HG03280 (cell line): ENCODE results near the gene WDR53.
"Not testable (repeated sequence)": the region's sequence is repeated elsewhere in the genome, so short reads cannot be mapped to it uniquely, and the experiment has no call there.

Experiments
- ATAC-seq: cut with Tn5 transposase; IDR thresholded peaks from one replicate; pipeline ENCODE4 v1.9.1; 2021; ENCODE audit warnings: mild to moderate bottlenecking, moderate library complexity; ENCODE audit not compliant: unreplicated experiment

The WDR53 gene

DNA sequence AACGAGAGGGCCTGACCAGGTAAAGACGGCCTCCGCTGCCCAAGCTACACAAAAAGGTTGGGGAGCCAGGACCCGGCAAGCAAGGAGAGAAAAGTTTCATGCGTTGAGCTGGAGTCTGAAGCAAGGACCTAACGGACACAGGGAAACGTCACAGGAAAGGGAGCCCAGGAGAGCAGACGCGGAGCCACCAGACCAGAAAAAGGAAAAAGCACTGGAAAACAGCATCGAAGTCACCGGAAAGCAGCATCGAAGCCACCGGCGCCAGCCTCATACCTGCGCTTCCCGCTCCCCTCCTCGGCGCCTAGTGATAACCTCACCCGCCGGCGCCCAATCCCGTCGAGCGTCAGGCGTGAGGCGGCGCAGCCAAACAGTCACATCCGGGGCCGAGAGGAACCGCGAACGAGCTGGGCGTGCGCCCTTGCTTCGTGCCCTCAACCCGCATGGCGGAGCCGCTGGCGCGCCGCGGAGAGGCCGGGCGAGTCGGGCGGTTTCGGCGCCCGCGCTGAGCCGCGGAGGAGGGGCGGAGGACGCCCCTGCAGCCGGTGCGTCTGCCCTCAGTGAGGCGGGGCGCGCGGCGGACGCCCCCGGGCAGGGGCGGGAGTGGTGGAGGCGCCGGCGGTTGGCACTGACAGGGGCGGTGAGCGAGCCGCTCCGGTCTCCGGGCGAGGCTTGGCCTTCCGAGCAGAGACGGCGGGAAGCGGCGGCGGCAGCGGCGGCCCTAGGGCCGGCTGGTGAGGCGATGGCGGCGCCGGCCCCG, at the start of gene WDR53, which contains the start of gene FBXO45:
Gene WDR53 (minus strand): TSS at position 309 of the 757 bp plus-strand sequence. CDS start 7,079 bp downstream, outside the sequence.
Gene FBXO45 (plus strand): TSS at position 415 of the 757 bp plus-strand sequence. CDS start 325 bp downstream, at position 740.
- ATAC-seq = peak; percentile 94

DNA sequence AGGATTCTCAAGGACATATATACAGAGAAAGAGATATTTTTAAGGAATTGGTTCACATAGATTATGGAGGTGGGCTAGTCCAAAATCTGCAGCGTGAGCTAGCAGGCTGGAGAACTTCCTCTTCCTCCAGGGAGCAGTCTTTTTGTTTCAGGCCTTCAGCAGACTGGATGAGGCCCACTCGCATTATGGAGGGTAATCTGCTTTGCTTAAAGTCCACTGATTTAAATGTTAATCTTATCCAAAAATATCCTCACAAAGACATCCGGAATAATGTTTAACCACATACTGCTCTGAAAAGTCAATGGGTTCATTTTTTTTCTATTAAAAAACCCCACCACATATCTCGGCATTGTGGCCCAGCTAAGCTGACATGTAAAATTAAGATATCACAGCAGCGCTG, 48.9 kb upstream of the WDR53 start:
- ATAC-seq = no peak

DNA sequence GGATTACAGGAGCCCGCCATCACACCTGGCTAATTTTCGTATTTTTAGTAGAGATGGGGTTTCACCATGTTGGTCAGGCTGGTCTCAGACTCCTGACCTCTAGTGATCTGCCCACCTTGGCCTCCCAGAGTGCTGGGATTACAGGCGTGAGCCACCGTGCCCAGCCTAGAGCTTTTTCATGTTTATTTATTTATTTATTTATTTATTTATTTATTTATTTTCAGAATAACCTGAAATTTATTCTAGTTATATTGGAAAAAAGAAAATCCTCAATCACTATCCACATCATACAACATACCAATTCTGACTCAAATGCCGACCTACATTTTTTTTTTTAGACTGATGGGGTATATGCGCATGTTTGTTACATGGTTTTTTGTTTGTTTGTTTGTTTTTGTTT, 46.9 kb upstream of the WDR53 start:
- ATAC-seq = not testable (repeated sequence)

DNA sequence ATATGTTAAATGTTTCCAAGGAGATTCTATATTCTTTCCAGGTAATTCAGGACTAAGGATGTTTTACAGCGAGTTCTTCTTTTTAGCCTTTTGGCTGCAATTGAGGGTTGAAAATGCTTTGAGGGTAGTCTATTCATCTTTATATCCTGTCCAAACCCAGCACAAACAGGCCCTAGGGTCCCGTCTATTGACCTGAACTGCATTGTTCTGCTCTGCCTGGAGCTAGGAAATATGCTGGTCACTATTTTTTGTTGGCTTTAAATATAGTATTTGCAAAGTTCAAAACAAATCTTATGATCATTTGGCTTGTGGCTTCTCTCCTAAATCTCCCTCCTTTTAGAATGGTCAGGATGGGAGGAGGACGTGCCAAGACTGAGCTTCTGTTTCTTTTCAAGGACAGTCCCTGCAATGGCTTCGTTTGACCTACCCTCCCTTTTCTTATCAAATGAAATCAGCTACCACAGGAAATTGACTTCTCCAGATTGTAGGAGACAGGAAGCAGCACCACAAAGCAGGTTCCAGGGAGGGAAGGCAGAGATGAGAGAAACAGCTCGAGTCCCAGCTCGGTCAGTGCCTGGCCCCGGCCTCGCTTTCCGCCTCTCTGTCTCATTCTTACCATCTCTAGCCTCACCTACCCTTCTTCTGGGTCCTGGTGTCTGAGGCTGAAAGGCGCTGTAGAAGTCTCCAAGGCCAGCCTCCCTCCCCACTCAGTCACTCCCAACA, 43.6 kb upstream of the WDR53 start:
- no peak for ATAC-seq

DNA sequence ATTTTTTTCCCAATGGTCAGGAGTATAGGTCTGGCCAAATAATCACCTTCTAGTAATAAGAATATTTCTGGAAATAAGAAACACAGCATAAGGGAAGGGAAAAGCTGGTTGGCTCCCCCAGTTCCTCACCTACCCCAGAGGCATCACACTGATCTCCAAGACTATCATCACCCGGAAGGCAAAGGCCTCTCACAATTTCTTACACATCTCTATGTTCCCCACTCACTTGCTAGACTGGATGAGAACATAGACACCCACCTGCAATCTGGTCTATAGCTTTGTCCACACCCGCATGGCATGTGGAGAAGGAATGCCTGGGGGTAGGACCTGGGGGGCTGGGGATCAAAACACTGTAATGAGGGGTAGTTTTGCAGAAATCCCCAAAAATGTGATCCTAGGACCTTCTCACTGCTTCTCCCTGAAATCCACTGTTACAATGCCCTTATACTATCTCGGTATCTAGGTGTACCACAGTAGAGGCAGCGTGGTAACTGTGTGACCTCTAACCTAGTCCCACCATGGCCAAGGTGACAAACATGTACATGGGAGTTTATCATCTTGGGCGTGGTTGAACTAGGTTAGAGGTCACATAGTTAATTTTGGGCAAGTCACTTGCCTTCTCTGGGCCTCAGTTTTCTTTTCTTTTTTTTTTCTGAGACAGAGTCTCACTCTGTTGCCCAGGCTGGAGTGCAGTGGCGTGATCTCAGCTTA, 41.6 kb upstream of the WDR53 start:
- ATAC-seq = no peak

DNA sequence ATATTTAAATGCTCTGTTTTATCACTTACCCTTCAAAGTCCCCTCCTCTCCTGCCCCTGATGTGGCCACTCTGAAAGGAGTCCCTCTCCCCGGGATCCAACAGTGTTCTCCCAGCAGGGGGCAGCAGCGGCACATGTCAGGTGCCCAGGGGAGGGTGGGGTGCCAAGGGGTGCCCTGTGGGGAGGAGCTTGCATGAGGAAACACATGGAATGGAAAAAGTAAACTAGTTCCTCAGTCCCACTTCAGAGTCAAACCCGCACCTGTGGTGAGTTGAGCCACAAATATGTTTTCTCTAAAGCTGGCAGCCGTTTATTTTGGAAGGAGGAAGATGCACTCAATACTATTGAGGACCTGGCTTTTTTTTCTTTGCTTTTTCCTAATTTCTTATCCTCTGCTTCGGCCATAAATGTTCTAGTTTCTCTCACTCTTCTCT, 41.0 kb upstream of the WDR53 start:
- peak; percentile 87 for ATAC-seq

DNA sequence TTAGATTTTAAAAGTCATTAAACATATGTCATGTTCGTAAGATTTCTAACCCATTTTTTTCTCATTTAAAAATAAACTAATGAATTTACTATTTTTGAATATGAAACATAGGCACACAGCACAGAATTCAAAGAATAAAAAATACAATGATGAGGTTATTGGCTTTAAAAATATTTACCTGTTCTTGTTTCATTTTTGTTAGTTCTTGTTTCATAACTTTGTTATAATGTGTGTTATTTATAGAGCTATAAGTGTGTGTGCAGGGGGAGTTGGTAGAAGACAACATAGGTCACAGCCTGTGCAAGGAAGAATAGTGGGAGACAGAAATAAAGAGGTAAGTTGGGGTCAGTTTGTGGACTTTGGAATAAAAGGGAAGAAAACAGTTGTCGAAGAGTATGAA, 40.3 kb upstream of the WDR53 start:
- ATAC-seq = no peak

DNA sequence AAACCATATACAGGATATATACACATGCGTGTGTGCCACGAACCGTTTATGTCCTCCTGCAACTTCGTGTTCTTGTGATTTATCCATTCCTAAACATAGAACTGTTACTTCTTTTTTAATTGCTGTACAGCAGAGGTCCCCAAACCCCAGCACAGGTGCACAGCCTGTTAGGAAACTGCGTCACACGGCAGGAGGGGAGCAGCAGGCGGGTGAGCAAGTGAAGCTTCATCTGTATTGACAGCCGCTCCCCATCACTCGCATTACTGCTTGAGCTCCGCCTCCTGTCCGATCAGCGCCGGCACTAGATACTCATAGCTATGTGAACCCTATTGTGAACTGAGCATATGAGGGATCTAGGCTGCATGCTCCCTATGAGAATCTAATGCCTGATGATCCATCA, 36.2 kb upstream of the WDR53 start:
- ATAC-seq = no peak

DNA sequence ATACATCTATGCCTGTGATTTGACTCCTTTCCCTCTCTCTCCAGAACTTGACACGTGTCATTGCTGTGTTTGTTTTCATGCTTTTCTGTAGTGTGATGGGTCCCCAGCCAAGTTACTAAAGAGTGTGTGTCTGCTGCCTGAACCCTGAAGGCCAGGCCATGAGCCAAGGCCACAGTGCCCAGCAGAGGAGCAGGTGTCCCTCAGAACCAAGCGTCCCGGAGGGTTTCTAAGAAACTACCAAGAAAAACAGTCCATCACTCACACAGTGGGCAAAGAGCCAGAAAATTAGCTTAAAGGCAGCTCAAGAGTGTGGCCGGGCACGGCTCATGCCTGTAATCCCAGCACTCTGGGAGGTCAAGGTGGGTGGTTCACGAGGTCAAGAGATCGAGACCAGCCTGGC, 35.3 kb upstream of the WDR53 start:
- ATAC-seq = no peak

DNA sequence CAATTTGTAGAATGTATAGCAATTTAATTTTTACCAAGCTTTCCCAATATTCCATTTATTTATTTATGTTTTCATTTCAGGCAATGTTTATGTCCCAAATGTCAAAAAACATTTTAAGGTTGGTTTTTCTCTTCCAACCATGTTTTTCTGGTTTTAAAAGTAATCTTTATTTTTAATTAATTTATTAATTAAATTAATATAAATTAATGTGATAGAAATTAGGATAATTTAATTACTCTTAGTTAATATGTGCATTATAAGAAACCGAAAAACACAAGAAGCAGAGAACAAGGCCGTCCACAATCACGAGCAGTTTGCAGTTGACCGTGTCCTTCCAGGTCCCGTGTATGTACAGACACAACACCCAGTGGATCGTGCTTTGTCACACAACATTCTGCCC, 34.3 kb upstream of the WDR53 start:
- ATAC-seq = no peak

DNA sequence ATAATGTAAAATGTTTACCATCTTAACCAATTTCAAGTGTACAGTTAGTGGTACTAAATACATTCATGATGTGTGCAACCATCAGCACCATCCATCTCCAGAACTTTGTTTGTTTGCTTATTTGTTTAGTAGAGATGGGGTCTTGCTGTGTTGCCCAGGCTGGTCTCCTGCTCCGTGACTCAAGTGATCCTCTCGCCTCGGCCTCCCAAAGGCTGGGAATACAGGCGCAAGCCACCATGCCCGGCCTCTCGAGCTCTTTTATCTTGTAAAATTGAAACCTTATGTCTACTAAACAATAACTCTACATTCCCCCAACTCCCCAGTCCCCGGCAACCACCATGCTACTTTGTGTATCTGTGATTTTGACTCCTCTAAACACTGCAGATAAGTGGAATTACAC, 32.0 kb upstream of the WDR53 start:
- ATAC-seq = no peak

DNA sequence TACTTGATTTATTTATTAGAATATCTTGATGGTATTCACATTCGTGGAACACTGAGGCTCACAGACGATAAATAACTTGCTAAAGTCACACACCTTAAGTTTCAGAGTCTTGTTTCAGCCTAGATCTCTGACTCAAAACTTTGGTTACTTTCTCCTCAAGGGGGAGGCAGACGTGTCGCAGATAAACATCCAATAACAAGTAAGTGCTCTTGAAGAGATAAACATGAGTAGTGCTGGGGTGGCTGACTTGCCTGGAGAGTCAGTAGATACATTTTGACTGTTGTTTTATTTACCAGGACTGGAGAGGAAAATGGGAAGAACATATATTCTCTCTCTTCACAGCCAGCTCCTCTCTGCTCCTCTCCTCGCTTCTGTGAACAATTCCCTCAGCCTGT, 31.4 kb upstream of the WDR53 start:
- no peak for ATAC-seq

DNA sequence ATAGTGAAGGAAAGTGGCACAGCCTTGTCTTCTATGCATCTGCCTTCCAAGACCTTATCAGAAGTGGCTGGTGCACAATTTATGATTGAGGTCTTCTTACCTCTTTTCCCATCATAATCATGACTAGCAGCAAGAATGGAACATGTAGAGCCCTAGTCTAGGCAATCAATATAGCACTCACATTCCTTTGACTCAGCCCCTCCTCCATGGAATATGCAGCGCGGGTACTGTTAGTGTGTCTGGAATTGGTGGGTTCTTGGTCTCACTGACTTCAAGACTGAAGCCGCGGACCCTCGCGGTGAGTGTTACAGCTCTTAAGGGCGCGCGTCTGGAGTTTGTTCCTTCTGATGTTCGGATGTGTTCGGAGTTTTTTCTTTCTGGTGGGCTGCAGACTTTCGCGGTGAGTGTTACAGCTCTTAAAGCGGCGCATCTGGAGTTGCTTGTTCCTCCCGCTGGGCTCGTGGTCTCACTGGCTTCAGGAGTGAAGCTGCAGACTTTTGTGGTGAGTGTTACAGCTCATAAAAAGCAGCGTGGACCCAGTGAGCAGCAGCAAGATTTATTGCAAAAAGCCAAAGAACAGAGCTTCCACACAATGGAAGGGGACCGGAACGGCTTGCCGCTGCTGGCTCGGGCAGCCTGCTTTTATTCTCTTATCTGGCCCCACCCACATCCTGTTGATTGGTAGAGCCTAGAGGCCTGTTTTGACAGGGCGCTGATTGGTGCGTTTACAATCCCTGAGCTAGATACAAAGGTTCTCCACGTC, 29.8 kb upstream of the WDR53 start:
- not testable (repeated sequence) for ATAC-seq

DNA sequence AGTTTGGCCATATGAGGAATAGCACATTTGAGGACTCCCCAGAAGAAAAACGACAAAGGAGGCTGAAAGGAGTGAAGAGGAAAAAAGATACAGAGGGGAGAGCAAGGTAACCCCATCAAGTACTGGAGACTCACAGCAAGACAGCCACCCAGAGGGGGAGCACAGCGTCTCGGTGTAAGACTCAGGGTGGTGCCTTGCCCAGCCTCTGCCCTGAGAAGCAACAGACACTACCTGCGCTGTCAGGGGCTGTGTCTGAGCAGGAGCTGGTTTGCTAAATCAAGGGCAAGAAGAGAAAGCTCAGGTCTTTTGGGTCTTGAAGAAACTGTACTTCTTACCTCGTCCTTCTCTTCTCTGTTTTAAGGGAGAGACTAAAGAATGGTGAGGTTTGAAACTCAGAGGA, 28.0 kb upstream of the WDR53 start:
- ATAC-seq = no peak

DNA sequence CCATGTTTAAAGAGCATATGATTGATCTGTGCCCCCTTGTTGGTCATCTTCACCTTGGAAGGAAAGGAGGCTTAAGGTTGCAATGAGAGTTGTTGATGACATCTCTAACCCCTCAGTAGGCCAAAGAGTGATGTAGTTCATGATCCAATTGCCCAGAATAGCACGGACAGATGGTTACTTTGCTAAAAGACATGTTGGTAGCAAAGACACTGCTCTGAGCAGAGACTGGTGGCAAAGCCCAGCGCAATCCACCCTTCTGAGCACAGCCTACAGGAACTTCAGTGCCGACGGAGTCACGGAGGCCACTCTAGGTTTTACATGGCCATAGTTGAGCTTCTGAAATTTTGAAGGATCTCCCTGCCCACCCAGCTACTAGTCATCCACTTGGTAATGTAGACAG, 21.9 kb upstream of the WDR53 start:
- no peak for ATAC-seq

DNA sequence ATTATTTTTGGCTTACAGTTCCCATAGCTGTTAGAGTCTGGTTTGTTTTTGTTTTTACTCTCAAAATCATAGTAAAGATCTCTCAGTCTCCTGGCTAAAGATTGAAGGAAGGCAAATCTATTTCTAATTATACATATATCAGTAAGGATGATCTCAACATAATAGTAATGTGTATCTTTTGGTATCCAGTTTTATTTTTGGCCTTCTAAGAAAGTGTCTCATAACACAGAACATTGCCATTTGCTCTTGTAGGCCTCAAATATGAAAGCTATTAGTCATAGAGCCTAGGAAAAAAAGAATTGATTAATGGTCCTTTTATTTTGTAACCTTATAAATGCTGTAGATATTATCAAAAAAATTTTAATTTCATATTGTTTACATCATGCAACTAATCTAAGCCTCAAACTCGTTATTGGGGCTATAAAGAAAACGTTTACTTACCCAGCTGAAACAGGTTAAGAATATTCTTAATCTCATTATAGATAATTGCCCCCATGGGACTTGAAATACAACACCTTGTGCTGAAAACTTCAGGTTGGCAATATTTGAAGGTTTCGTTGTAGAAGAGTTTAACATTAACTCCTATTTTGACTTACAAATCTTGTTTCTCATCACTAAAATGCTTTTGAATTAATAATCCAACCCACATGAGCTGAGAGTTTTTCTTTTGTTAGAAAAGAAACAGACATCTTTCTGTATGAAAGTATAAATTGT, 16.8 kb upstream of the WDR53 start:
- no peak for ATAC-seq

DNA sequence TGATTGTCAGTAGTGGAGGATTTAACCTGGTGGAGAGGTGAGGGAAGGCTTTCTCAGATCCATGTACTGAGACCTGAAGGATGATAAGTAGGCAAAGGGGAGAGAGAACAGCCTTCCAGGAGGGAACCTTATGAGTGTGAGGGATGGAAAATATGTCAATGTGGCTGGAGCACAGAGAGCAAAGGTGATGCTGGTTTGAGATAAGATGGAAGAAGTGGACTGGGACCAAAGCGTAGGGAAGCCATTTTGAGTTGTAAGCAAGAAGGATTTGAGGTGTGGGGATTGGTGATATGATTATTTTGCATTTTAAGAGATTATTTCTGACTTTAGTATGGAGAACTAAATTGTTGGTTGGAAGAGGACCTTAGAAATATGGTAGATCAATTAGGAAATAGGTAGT, 4.0 kb upstream of the WDR53 start:
- no peak for ATAC-seq

DNA sequence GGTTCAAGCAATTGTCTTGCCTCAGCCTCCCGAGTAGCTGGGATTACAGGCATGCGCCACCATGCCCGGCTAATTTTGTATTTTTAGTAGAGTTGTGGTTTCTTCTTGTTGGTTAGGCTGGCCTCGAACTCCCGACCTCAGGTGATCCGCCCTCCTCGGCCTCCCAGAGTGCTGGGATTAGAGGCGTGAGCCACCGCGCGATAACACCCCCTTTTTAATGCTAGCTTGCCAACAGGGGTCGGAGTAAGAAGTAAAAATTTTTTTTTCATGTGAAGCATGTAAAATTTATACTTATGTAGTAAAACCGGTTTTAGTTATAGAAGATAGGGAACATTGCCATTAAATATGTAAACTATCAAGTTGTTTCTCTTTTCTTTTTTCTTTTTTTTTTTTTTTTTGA, 2.0 kb upstream of the WDR53 start:
- not testable (repeated sequence) for ATAC-seq

DNA sequence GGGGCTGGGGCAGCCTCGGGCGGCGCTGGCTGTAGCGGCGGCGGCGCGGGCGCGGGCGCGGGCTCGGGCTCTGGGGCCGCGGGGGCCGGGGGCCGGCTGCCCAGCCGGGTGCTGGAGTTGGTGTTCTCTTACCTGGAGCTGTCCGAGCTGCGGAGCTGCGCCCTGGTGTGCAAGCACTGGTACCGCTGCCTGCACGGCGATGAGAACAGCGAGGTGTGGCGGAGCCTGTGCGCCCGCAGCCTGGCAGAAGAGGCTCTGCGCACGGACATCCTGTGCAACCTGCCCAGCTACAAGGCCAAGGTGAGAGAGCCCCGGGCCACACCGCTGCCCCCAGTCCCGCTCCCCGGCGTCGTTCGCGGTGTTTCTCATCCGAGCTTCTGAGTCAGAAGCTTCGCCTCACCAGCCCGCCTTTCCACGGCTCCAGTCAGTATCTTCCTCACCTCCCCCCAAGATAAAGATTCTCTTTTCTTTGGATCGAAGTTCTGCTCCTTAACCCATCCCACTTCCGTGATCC, 706 bp upstream of the WDR53 start:
- peak; percentile 43 for ATAC-seq

DNA sequence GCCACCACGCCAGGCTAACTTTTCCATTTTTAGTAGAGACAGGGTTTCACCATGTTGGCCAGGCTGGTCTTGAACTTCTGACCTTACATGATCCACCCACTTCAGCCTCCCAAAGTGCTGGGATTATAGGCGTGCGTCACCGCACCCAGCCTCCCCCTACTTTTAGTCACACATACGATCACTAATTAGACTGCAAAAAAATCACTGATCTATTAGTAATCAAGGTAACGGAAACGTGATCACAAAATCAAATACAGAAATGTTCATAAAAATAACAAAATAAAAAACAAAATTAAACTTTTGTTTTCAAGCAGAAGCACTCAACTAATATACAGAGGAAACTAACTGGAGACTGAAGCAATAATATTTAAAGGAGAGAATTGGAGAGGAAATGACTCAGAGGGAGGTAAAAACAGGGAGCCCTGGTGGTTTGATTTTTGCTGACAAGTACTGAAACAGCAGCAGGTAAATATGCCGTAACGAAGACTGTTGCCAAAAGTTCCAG, 4.6 kb downstream of the WDR53 start:
- ATAC-seq = no peak
